HG03135 (cell line): ENCODE results near the gene RBM48.
"Not testable (repeated sequence)": the region's sequence is repeated elsewhere in the genome, so short reads cannot be mapped to it uniquely, and the experiment has no call there.

Source experiments
- ATAC-seq: cut with Tn5 transposase; IDR thresholded peaks from one replicate; pipeline ENCODE4 v1.9.1; 2021; ENCODE audit warnings: mild to moderate bottlenecking, moderate library complexity; ENCODE audit not compliant: unreplicated experiment

The RBM48 gene

GRCh38 chr7:92543542-92543941, 14.9 kb downstream of the RBM48 start:
- ATAC-seq, result not testable (repeated sequence)

GRCh38 chr7:92545116-92545515, 16.5 kb downstream of the RBM48 start:
- not testable (repeated sequence) for ATAC-seq

GRCh38 chr7:92546856-92547497, 18.4 kb downstream of the RBM48 start:
- ATAC-seq, result no peak

GRCh38 chr7:92547579-92547978, 19.0 kb downstream of the RBM48 start:
- ATAC-seq, result no peak

GRCh38 chr7:92550194-92550593, 21.6 kb downstream of the RBM48 start:
- ATAC-seq, result no peak

- ATAC-seq, result no peak
Measured at GRCh38 chr7:92557249-92557648, 28.7 kb downstream of the RBM48 start.

GRCh38 chr7:92557808-92558362, 29.3 kb downstream of the RBM48 start:
- no peak for ATAC-seq

GRCh38 chr7:92560602-92561001, 32.0 kb downstream of the RBM48 start:
- no peak for ATAC-seq

GRCh38 chr7:92563345-92563744, 34.8 kb downstream of the RBM48 start:
- no peak for ATAC-seq

GRCh38 chr7:92567460-92567859, 38.9 kb downstream of the RBM48 start:
- no peak for ATAC-seq

GRCh38 chr7:92569137-92569536, 40.5 kb downstream of the RBM48 start:
- ATAC-seq, result no peak

GRCh38 chr7:92576296-92576695, 47.7 kb downstream of the RBM48 start:
- no peak for ATAC-seq

- ATAC-seq, result no peak
Measured at GRCh38 chr7:92582948-92583347, 54.4 kb downstream of the RBM48 start.

GRCh38 chr7:92584953-92585352, 56.4 kb downstream of the RBM48 start:
- no peak for ATAC-seq

GRCh38 chr7:92586403-92586802, 57.8 kb downstream of the RBM48 start:
- ATAC-seq, result no peak

- no peak for ATAC-seq
Measured at GRCh38 chr7:92586841-92587240, 58.2 kb downstream of the RBM48 start.
